WTC11 (cell line): ENCODE results near the gene CTDSPL.

Source experiments
- GABPB1 ChIP-seq: sonication (generic); formaldehyde crosslinking; IDR thresholded peaks from 2 replicates; pipeline ENCODE4 v1.8.1; 2023; ENCODE audit warnings: mild to moderate bottlenecking, missing genetic modification reagents
- MXD4 ChIP-seq: fragments of 250-450 bp; sonication (Bioruptor Pico); IDR thresholded peaks from 2 replicates; pipeline ENCODE4 v1.8.0; 2021; ENCODE audit warnings: mild to moderate bottlenecking, moderate library complexity, borderline replicate concordance
- SP1 ChIP-seq: sonication (generic); formaldehyde crosslinking; conservative IDR thresholded peaks from 2 replicates; pipeline ENCODE4 v1.8.1; 2022; ENCODE audit warnings: missing genetic modification reagents
- ZNF263 ChIP-seq: sonication (generic); formaldehyde crosslinking; IDR thresholded peaks from 2 replicates; pipeline ENCODE4 v1.8.1; 2022; ENCODE audit warnings: low read depth, mild to moderate bottlenecking, moderate library complexity, missing genetic modification reagents
- TF ChIP-seq, protein P1 (sequence below): fragments of 200-600 bp; IDR thresholded peaks from 2 replicates; pipeline ENCODE4 v1.8.0; 2022; ENCODE audit warnings: antibody characterized with exemption
- TF ChIP-seq, protein P2 (sequence below): fragments of 250-450 bp; sonication (Bioruptor Pico); IDR thresholded peaks from 2 replicates; pipeline ENCODE4 v2.1.2; 2022; ENCODE audit warnings: mild to moderate bottlenecking, moderate library complexity
- TF ChIP-seq, protein P3 (sequence below): fragments of 250-450 bp; sonication (Bioruptor Pico); IDR thresholded peaks from 2 replicates; pipeline ENCODE4 v1.9.0; 2021; ENCODE audit warnings: mild to moderate bottlenecking
- TF ChIP-seq, protein P4 (sequence below): sonication (generic); formaldehyde crosslinking; IDR thresholded peaks from 2 replicates; pipeline ENCODE4 v1.8.1; 2023; ENCODE audit warnings: mild to moderate bottlenecking, missing genetic modification reagents

DNA sequence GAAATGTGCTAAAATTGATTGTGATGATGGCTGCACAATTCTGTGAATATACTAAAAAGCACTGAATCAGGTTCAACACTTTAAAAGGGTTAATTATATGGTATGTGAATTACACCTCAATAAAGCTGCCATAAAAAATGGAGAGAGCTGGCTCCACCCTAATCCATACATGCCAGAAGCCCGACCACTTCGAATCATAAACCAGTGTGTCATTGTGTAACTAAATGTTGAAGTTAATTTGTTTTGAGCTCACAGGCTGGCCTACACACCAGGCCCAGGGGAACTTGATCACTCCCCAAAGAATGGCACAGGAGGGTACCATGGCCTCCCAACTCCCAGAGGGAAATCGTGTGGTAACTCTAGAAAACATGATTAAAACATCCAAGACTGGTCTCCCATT is 153.8 kb downstream of the CTDSPL start:
- TF ChIP-seq MXD4 (CRISPR knock-in tag) (no peak), SP1 (CRISPR knock-in tag) (no peak), ZNF263 (CRISPR knock-in tag) (no peak), GABPB1 (CRISPR knock-in tag) (no peak)
- TF ChIP-seq, protein P1, sequence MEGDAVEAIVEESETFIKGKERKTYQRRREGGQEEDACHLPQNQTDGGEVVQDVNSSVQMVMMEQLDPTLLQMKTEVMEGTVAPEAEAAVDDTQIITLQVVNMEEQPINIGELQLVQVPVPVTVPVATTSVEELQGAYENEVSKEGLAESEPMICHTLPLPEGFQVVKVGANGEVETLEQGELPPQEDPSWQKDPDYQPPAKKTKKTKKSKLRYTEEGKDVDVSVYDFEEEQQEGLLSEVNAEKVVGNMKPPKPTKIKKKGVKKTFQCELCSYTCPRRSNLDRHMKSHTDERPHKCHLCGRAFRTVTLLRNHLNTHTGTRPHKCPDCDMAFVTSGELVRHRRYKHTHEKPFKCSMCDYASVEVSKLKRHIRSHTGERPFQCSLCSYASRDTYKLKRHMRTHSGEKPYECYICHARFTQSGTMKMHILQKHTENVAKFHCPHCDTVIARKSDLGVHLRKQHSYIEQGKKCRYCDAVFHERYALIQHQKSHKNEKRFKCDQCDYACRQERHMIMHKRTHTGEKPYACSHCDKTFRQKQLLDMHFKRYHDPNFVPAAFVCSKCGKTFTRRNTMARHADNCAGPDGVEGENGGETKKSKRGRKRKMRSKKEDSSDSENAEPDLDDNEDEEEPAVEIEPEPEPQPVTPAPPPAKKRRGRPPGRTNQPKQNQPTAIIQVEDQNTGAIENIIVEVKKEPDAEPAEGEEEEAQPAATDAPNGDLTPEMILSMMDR = no peak
- TF ChIP-seq, protein P2, sequence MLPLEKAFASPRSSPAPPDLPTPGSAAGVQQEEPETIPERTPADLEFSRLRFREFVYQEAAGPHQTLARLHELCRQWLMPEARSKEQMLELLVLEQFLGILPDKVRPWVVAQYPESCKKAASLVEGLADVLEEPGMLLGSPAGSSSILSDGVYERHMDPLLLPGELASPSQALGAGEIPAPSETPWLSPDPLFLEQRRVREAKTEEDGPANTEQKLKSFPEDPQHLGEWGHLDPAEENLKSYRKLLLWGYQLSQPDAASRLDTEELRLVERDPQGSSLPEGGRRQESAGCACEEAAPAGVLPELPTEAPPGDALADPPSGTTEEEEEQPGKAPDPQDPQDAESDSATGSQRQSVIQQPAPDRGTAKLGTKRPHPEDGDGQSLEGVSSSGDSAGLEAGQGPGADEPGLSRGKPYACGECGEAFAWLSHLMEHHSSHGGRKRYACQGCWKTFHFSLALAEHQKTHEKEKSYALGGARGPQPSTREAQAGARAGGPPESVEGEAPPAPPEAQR (CRISPR knock-in tag) = no peak
- TF ChIP-seq, protein P3, sequence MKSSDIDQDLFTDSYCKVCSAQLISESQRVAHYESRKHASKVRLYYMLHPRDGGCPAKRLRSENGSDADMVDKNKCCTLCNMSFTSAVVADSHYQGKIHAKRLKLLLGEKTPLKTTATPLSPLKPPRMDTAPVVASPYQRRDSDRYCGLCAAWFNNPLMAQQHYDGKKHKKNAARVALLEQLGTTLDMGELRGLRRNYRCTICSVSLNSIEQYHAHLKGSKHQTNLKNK (CRISPR knock-in tag) = no peak
- TF ChIP-seq, protein P4, sequence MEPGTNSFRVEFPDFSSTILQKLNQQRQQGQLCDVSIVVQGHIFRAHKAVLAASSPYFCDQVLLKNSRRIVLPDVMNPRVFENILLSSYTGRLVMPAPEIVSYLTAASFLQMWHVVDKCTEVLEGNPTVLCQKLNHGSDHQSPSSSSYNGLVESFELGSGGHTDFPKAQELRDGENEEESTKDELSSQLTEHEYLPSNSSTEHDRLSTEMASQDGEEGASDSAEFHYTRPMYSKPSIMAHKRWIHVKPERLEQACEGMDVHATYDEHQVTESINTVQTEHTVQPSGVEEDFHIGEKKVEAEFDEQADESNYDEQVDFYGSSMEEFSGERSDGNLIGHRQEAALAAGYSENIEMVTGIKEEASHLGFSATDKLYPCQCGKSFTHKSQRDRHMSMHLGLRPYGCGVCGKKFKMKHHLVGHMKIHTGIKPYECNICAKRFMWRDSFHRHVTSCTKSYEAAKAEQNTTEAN = no peak
